RPMI7951 (cell line): ENCODE measurements around the gene PLXNC1. TPM values are rescaled to one million over a fixed set of nuclear protein-coding genes. Genes with fewer than 3 reads are reported as not detected.
A peak's percentile ranks its signal among the peaks of the same experiment; 100 is the strongest.

Experiments
- DNase-seq: peaks from one replicate; pipeline ENCODE4 v3.0.0-alpha.2; 2012; ENCODE audit warnings: low read depth
- total RNA-seq: library from RNA; depleted of rRNA; stranded (reverse); fragments of >200 nt; shearing (Covaris generic); gene quantifications from 2 replicates; pipeline ENCODE4 v1.2.3, GENCODE V29; 2014

The PLXNC1 gene
- total RNA-seq, 1 experiment from 2014 or later, result 0.24 TPM

DNA sequence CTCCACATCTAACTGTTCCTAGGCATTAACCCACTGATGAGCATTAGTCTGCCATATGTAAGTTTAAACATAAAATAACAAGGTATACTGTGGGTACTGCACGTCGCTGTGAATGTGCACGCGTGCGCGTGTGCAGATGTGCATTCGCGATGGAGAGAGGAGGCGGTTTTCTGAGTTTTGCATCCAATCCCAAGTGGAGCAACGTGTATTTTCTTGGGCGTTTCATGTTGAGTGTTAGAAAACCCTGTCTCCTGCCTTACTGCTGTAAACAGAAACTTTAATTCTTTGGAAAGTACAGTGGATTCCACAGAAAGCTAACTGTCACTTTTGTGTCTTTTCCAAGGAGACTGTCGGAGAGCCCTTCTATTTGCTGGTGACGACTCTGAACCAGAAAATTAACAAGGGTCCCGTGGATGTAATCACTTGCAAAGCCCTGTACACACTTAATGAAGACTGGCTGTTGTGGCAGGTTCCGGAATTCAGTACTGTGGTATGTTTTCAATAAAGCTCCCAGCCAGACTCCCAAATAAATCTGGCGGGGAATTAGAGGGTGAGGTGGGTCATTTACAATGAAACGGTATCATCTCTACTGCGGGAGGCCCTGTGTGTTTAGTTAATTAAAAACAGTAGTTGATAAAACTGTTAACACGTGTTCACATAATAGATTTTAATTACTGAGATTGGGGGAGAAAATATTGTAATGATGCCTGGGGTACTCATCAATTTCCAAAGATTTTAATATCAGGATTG is 116.5 kb downstream of the PLXNC1 start:
- DNase-seq, result no peak

DNA sequence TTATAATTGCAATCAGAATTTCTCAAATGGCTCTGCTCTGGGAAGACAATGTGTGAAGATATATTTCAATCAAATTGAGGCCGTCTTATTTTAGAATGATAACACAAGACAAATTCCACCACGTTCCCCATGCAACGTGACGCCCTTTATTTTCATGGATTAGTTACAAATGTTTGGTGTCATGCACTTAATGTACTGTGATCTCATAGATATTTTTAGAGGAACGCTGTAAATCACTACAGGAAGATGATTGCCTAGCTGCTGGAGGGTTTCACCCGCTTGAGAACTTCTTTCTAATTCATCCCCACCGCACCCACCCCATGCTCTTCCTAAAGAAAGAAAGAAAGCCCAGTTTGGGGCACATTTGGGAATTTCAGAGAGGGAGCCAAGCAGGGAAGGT is 117.2 kb downstream of the PLXNC1 start:
- no peak for DNase-seq

DNA sequence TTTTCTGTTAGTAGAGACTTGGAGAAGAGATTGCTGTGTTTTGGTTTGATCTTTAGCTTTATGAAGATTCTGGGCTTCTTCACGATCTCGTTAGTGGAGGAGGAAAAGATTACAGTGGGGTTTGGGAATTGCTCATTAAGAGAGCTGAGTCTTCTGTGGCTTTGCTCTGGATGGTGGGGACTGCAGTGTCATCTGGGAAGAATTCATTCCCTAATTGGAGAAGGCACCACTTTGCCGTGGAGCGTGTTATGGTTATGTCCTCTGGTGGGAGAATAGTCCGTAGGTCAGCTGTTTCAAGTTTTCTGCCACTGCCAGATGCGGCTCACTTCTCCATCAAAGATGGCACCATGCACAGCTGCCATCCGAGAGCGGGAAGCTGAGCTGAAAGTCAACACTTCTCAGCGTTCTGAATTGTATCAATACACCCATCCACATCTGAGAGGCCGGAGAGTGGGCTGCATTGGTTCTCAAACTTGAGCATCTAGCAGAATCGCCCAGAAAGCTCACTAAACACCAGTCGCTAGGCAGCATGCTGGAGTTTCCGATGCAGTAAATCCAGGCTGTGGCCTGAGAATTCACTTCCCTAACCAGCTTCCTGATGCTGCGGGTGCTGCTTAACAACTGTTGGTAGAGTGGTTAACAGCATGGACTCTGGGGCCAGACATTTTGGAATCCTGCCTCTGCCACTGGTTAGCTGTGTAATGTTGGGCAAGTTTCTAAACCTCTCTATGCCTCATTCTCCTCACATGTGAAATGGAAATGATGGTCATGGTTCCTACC is 117.8 kb downstream of the PLXNC1 start:
- no peak for DNase-seq

DNA sequence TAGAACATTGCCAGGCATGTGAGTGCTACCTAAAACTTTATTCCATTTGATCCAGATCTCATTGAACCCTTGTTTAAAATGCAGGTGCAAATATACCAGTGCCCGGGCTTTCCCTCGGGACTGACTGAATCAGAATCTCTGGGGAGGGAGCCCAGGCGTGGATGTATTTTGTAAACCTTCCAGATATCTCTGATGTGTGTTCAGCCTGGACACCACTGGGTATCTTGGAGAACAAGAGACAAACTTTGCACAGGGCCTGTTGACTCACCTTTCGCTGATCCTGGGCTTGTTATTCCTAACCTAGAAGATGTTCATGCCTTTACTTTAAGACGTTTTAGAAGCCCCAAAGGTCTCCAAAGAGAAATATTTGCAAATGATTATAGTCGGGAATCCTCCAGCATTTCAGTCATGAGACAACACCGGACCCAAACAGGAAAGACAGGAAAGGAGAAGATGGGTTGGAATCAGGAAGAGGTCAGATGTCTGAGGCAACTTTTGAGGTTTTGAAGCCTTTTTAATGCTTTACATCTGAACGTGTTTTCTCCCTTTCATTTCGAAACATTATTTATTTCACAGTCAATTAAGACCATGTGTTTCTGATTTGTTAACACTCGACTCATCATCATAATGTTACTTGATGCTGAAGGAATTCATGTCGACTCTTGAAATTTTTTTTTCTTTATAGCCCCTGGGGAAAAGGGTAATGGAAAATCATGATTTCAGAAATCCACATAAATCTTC is 118.6 kb downstream of the PLXNC1 start:
- DNase-seq, result peak; percentile 81

DNA sequence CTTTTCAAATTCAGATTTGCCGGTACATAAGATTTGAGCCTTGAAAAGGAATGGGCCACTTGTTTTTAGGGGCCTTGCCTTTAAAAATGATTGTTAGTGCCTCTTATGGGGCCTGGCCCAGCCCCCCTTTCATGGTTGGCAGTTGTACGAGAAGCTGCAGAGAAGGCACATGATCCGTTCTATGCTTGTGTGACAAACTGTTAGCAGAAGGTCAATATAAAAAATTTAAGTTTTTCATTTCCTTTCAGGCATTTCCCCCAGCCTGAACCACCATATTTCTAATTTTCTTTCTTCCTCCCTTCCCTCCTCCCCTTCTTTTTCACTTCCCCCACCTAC is 119.1 kb downstream of the PLXNC1 start:
- no peak for DNase-seq

DNA sequence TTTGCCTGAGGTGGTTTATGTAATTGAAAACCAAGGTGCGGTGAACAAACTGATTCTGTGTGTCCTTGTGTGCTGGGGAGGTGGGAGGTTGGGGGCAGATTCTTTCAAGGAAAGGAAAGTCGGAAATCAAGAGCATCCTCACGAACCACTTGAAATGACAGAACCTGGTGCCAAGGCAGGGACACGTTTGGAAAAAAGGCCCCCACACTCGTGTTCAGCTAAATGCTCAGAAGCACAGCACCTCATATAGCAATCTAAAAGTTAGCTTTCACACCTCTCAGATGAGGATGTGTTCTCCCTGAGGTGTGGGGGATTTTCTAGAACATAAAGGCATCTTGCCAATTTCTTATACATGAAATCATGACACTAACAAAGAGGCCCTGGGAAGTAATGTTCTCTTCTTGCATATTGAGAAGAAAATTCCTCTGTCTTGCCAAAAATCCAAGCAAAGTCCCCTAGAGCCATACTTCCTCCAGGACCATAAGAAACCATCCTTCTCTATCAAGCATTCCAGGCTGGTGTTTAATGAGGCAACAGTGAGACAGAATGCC is 119.6 kb downstream of the PLXNC1 start:
- peak; percentile 36 for DNase-seq

DNA sequence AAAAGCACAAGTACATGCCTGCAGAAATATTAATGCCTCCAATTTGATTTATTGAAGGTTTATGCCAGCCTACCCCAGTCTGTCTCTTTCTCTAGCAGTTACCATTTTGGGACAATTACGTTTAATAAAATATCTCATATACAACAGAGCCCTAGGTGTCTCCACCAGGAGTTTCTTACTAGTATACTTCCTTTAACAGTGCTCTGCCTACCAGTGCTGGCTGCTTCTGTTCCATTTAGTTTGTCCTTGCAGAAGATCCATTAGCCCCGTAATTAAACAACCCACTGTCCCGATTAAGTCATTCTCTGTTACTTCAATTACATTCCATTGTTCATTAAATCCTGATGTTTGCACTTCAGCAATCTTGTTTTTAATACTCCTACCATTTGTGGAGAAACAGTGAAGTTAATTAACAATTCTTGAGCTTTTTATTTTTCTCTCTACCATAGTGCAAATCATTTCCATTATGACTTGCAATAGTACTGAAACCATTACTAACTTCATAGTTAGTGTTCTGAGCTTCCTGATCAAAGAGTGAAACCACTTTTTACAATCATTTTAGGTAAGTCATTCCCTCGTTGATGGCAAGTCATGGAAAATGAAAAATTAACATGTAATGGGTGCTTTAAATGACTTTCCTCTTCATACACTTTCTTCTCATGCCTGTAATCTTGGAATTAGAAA is 121.1 kb downstream of the PLXNC1 start:
- no peak for DNase-seq

DNA sequence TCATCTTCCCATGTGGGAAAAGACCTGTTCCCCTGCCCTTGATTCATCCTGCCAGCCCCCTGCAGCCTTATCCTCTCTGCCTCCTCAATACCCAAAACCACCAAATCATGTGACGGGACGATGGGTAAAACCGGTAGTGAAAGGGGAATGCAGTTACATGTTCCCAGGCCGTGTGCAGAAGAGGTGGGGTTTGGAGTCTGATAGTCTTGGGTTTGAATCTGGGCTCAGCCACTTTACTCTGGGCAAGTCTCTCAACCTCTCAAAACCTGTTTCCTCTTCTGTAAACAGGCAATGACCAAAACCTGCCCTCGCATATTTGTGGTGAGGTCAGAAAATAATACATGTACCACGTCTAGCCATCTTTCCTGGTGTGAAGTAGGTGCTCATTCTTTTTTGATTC is 123.0 kb downstream of the PLXNC1 start:
- no peak for DNase-seq

DNA sequence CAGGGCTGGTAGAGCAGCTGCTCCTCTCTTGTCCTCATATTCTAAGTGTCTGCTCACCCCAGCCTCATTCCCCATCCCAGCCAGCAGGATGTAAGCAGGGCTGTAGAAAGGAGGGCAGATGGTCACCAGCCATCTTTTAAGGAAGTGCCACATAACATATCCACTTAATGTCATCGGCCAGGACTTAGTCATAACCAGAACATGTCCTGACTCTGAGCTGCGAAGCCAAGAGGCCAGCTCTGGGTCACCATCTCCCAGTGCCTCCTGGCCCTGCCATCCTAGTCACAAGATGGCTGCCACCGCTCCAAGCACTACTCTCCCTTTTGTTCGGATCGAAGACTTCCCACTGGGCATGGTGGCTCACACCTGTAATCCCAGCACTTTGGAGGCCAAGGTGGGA is 123.9 kb downstream of the PLXNC1 start:
- no peak for DNase-seq

DNA sequence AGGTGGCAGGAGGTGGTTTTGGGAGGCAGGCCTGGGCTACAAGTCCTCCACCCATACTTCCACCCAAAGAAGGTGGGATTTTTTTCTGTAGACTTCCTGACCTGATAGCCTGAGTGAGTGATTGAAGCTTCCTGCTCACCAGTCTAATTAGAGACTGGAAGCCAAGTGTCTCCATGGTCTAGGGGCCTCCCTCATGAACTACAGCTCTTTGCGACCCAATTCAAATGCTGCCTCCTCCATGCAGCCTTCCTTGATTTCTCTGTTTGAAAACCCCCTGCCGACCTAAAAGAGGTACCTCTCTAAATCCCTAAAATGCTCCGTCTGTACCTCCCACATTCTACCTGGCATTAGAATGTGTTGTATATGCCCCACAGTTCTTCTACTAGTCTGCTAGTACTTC is 124.9 kb downstream of the PLXNC1 start:
- no peak for DNase-seq

DNA sequence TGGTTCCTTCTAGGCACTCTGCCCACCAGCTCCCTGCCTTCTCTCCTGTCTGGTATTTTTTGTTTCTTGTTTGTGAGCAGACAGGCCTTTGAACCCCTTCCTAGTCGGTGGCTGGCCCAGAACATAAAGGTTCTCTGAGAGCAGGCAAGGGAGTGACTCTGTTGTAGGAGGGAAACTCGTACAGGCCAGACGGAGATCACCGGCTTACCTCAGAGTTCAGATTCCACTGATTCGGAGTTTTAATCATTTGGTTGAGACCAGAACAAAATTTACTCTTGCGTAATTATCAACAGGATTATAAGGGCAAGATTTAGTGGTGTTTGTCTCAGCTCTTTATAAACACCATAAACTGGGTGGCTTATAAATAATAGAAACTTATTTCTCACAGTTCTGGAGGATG is 128.3 kb downstream of the PLXNC1 start:
- DNase-seq, result no peak

DNA sequence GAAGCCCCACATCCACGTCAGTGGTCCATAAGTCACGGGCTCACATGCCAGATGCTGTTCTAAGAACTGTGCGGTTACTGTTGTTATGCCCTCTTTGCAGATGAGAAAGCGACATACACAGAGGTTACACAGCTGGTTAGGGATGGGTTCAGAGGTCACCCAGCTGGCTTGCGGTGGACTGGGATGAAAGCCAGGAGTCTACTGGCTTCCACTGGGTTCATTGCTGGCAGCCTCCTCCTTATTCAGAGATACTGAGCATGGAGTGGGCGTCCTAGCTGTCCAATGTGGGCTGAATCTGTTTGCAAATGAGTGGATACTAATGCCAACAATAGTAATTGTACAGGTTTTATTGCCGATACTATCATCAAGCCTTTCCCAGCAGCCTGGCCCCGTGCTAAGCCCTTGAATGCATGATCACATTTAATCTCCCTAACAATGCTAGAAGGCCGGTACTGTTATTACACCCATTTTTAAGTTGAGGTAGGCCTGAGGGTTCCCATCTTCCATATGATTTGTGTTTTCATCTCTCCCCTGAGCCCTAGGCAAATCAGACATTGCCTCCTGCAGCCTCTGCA is 129.1 kb downstream of the PLXNC1 start:
- DNase-seq, result peak; percentile 56

DNA sequence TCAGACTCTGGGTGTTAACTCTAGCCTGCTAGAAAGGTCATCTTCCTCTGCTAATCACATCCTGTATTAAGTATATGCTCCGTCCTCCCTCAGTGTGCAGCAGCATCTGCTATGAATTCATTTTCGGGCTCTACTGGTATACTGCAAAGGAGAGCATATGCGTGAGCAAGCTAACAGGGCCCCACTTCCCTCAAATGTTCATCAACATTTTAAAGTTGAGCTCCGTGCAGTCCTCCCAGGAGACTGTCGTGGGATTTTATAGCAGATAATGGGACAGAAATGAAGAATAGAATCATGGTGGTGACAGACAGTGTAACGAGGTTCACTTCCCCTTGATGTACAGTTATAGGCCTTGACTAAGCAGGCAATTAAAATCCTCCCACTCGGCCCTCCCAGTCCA is 131.7 kb downstream of the PLXNC1 start:
- DNase-seq, result no peak

DNA sequence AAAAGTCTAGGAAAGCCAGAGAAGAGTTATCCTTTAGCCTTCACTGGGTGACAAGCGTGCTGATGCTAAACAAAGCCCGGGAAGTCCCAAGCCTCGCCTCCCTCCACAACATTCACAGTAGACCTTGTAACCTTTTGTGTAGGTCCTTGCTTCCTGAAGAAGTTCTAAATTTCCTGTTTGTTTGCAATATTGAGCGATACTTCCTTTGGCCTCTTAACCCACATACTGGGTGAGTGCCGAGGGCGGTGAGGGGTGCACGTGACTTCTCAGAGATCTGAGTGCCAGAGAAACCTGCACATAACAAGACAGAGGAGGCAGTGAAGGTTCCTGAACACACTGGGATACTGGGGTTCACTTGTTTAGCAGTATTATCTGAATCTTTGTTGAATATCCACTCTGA is 134.3 kb downstream of the PLXNC1 start:
- DNase-seq, result no peak

DNA sequence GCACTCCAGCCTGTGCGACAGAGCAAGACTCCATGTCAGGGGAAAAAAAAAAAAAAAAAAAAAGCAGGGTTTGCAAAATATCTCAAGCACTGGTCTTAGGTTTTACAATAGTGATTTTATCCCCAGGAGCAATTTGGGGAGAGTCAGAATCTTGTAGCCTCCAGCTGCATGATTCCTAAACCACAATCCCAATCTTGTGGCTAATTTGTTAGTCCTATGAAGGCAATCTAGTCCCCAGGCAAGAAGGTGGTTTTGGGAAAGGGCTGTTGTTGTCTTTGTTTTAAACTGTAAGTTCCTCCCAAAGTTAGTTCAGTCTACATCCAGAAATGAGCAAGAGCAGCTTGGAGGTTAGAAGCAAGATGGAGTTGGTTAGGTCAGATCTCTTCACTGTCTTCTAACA is 135.7 kb downstream of the PLXNC1 start:
- peak; percentile 76 for DNase-seq

DNA sequence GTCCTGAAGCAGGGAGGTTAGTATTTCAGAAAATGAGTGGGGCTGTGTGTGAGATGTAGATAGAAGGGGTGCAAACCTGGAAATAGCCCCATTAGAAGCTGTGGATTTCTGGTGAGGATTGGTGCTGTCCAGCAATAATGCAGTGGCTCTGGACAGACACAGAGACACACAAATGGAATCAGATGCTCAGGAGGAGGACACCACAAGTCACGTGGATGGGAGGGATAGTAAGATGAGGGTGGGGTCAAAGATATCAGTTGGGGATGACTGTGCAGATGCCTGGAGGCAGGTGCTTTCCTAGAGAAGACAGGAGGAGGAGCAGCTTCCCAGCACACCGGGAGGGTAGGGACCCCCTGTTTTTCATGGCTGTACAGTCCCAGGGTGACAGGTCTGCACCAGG is 136.5 kb downstream of the PLXNC1 start:
- DNase-seq, result peak; percentile 13

DNA sequence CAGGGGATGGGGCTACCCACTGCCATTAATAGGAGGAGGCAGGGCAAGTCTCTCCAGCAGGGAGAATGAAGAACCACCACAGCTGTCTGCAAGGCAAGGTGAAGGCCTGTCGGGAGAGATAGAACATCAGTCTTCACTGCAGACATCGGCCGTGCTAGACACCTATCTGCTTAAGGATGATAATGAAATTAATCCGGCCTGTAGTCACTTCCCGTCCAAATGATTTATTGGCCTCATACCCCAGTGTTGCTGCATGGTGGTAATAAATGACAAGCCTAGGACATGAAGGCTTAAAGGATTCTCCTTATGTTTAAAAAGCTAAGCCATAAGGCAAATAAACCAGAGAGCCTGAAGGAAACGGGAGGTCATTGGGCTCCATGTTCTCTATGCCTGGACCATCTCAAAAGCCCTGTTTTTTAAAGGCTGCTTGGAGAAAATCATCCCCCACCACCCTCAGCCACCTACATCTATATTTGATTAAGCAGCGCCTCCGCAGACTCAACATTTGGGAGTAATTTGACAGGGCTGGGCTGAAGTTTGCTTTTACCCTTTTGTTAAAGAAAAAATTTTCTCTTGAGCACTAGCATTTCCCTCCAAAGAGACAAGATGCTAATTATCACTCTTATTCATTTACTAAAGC is 137.7 kb downstream of the PLXNC1 start:
- DNase-seq, result no peak

DNA sequence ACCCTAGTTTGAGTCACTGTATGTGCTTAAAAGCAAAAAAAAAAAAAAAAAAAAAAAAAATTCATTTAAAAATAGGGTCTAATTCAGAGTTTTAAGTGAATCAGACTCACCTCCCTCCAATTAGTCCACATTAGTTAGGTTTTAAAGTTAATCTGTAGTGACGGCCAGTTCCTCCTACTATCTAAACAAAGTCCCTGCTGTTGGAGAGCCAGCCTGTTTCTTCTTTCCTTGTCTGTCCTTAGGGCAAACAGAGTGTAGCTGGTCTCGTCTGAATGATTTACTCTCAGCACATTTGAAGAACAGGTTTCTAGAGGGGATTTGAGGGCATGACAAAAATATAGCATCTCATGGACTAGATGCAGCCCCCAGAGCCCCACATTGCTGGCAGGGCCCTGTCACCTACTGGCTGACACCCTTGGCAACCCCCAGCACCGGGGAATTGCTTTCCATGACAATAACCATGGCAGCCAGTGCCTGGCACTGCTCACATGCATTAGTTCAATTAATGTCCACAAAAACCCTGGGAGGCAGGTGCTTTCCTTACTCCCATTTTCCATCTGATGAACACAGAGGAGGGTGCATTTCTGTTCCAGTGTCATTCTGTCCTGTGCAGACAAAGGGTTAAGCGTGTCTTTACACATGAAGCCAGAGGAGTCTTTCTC is 138.3 kb downstream of the PLXNC1 start:
- DNase-seq, result no peak

DNA sequence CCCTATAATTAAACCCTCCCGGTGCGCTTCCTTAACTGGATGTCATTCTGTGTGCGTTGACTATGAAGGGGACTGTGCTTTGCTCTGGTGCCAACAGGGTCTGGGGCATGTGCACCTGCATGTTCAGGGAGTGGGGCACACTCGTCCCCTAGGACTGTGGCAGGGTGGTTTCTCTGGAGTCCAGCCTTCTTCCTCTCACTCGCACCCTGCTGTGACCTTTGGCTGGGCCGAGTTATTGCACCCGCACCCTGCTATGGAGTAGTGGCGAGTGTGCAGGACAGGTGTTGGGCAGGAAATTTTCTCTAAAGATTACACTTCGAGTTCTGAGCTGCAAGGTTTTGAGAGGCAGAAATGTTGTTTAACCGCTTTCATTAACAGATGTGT is 138.9 kb downstream of the PLXNC1 start:
- DNase-seq, result no peak

DNA sequence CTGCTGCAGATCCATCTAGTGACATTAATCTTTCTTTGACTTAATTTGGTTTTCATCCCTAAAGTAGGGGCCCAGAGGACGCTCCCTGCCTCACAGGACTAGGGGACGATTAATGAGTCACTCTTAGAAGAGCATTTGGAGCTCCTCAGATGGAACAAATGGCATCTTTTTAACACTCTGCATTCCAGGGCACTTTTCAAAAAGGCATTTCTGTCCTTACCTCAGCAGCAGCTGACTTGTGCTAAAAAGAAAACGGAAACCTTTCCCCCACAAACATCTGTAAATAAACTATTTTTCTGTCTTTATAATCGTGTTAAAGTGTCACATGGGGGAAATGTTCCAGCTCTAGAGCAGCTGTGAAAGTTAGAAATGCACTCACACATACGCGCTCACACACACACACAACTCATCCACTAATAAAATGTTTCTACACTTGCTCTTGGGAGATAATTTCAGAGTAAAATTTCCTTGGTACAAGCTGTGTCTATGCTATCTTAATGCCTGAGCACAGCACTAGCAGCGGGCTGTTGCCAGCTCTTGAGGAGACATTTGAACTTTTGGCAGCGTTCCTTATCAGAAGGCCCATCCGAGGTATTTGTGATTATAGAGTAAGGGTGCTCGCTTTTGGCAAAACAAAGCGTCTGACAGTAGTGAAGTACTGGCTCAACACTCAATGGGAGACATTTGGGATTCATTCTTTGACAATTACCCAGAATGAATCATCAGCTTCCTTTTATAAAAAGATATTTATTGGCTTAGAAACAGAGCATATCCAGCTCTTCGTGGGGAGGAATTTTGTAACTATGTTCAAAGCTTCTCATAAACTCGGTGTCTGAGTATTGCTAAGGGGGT is 141.3 kb downstream of the PLXNC1 start:
- peak; percentile 73 for DNase-seq
